Measurements from ENCODE around the gene C19orf38.

GRCh38 chr19:10855879-10856522 lies 7.8 kb downstream of the C19orf38 start:
- TF ChIP-seq POLR2A (IDR thresholded peaks at IDR 0.05; ENCODE audit: low read length) (no peak), GATA1 (IDR thresholded peaks at IDR 0.05; ENCODE audit: low read depth, low read length) (no peak)
